Measurements from ENCODE around the gene AMN1.

The AMN1 gene

GRCh38 chr12:31622038-31622437, 106.8 kb downstream of the AMN1 start:
- H3K9ac ChIP-seq, result no peak overlapping the region
- H3K36me3 ChIP-seq, result no peaks in the 10 kb centered on the region
- no peak overlapping the region for H3K27ac ChIP-seq
- peaks cover 0 to 5% (median 0%) of the 10 kb centered on the region in 11 experiments; a peak in 4 of 22 replicates for H3K9me3 ChIP-seq (replicated peaks in 1 of 11)
- no peaks in the 10 kb centered on the region for H3K4me1 ChIP-seq
- H3K4me3 ChIP-seq, result no peak overlapping the region
- no peak overlapping the region for H3K4me2 ChIP-seq
- no peak for TF ChIP-seq Cebpa-rat (IDR thresholded peaks at IDR 0.05)
- no peaks in the 10 kb centered on the region for H4K20me1 ChIP-seq
- no peaks in the 10 kb centered on the region for H3K27me3 ChIP-seq
